Skeletal muscle satellite cell (primary cell): ENCODE measurements around the gene IER2.
"Not testable (repeated sequence)": the region's sequence is repeated elsewhere in the genome, so short reads cannot be mapped to it uniquely, and the experiment has no call there.

ENCODE experiments used
- H3K27me3 ChIP-seq: 2 replicates; pipeline ENCODE4 v1.7.0; 2013; ENCODE audit warnings: low read length; ENCODE audit not compliant: control insufficient read depth, insufficient read depth
- H3K36me3 ChIP-seq: 2 replicates; pipeline ENCODE4 v1.7.0; 2013; ENCODE audit warnings: mild to moderate bottlenecking, control low read depth, low read length; ENCODE audit not compliant: insufficient read depth
- H3K4me1 ChIP-seq: 2 replicates; pipeline ENCODE4 v1.7.0; 2013; ENCODE audit warnings: low read length; ENCODE audit not compliant: control insufficient read depth, insufficient read depth
- H3K4me2 ChIP-seq: 2 replicates; pipeline ENCODE4 v1.7.0; 2013; ENCODE audit warnings: mild to moderate bottlenecking, low read length
- H3K4me3 ChIP-seq: 2 replicates; pipeline ENCODE4 v1.7.0; 2013; ENCODE audit warnings: low read length
- H3K9ac ChIP-seq: 2 replicates; pipeline ENCODE4 v1.7.0; 2013; ENCODE audit warnings: mild to moderate bottlenecking, low read depth, low read length, moderate library complexity
- H3K9me3 ChIP-seq: replicated peaks from 2 replicates; pipeline ENCODE4 v1.7.0; 2013; ENCODE audit warnings: mild to moderate bottlenecking, control low read depth, low read length

Gene IER2

DNA sequence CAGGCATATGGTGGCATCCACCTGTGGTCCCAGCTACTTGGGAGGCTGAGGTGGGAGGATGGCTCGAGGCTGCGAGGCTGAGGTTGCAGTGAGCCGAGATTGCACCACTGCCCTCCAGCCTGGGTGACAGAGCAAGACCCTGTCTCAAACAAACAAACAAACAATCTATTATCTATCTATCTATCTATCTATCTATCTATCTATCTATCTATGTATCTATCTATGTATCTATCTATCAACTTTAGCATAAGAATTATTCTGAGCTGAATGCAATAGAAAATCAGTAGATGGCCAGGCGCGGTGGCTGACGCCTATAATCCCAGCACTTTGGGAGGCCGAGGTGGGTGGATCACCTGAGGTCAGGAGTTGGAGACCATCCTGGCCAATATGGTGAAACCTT lies 51.9 kb downstream of the IER2 start:
- not testable (repeated sequence) for H3K9me3 ChIP-seq, H3K4me3 ChIP-seq, H3K4me1 ChIP-seq, H3K27me3 ChIP-seq, H3K9ac ChIP-seq, H3K4me2 ChIP-seq, H3K36me3 ChIP-seq
